ENCODE measurements around the gene NKAIN1.

DNA sequence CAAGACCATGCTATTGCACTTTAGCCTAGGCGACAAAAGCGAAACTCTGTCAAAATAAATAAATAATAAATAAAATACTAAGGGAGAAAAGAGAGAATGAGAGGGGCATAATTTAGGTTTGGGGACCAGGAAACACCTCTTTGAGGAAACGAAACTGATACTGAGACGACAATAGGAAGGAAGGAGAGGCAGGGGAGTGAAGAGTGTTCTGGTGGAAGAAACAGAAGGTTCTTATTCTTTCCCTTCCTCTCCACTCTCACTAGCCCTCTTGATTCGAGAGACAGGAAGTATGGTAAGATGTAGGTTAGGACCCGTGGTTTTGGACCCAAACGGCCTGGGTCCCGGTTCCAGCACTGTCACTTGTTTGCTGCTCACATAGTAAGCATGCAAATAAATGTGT lies 1.6 kb upstream of the NKAIN1 start:
- TF ChIP-seq, protein P1, sequence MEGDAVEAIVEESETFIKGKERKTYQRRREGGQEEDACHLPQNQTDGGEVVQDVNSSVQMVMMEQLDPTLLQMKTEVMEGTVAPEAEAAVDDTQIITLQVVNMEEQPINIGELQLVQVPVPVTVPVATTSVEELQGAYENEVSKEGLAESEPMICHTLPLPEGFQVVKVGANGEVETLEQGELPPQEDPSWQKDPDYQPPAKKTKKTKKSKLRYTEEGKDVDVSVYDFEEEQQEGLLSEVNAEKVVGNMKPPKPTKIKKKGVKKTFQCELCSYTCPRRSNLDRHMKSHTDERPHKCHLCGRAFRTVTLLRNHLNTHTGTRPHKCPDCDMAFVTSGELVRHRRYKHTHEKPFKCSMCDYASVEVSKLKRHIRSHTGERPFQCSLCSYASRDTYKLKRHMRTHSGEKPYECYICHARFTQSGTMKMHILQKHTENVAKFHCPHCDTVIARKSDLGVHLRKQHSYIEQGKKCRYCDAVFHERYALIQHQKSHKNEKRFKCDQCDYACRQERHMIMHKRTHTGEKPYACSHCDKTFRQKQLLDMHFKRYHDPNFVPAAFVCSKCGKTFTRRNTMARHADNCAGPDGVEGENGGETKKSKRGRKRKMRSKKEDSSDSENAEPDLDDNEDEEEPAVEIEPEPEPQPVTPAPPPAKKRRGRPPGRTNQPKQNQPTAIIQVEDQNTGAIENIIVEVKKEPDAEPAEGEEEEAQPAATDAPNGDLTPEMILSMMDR (IDR thresholded peaks at IDR 0.05), result no peak
- no peak for TF ChIP-seq POLR2A (IDR thresholded peaks at IDR 0.05)
